ENCODE results near the gene RBMS1. TPM values are rescaled to one million over a fixed set of nuclear protein-coding genes. Genes with fewer than 3 reads are reported as not detected.
A peak's percentile ranks its signal among the peaks of the same experiment; 100 is the strongest.

Gene RBMS1
- total RNA-seq, 1 experiment from 2014 or later = 118 TPM

DNA sequence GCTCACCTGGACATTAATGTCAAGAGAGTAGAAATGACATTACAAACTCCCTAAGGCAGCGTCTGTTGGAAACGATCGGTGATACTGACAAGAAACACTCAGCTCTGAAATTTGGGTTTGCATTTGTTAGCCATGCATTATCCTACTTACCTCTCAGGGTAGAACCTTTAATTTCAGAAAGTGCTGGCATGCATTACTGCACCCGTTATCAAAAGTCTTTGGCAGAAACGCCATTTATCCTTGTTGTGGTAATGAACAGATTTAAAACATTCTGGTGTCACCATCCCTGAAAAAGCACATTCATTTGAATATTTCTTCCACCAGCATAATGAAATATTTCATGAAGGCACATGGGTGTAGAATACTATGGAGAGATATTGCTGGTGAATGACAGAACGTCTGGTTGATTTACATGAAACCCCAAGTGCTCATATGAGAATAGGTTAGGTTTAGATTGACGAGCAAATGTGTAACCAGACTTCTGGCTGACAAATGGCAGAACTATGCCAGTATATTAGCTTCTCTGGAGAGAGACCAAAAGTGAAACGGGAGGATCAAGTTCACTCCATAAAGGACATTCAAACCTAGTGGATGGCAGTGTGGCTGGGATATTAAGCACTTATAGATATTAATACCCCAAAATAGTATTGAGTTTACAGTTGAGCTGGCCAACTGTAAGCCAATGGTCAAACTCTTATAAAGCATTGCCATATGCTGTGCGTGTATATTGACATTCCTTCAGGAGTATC is 240.0 kb downstream of the RBMS1 start:
- DNase-seq (ENCODE audit: low read depth) = peak; percentile 93

DNA sequence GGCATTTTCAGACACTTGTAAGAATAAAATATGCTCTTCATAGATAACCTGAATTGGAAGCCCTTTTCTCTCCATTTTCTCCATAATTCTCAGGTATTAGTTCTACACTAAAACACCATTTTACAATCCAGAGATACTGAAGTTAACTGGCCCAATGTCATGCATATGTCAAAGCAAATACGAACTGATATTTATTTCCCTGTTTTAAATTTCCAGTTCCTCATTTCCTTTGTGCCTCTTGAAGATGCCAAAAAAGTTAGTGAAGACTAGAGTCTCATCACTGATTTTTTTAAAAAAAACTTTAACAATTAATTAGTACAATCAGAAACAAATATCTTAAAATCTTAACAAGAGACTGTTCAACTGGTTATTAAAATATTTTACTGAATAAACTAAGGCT is 240.7 kb downstream of the RBMS1 start:
- DNase-seq (ENCODE audit: low read depth) = no peak

- DNase-seq (ENCODE audit: low read depth) = peak; percentile 73
Measured at GRCh38 chr2:160252278-160252887, 241.2 kb downstream of the RBMS1 start.

GRCh38 chr2:160251569-160251968 is 242.0 kb downstream of the RBMS1 start:
- no peak for DNase-seq (ENCODE audit: low read depth)

DNA sequence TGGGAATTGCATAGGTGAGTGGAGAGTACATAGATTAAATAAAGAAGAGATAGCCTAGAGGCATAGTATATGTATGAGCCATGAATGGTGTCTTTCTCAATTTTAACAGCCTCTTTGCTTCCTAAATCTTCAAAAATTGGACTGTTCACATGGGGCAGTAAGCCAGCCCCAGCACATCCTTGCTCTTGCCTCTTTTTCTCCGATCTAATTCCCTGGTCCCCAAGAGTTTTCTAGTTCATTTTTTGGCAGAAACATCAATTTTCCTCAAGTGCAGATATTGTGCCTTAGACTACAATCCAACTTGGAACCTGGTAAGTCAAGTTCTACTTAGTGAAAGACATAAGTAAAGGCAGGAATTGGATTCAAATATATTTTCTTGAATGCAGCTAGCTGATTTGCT is 243.7 kb downstream of the RBMS1 start:
- no peak for DNase-seq (ENCODE audit: low read depth)

DNA sequence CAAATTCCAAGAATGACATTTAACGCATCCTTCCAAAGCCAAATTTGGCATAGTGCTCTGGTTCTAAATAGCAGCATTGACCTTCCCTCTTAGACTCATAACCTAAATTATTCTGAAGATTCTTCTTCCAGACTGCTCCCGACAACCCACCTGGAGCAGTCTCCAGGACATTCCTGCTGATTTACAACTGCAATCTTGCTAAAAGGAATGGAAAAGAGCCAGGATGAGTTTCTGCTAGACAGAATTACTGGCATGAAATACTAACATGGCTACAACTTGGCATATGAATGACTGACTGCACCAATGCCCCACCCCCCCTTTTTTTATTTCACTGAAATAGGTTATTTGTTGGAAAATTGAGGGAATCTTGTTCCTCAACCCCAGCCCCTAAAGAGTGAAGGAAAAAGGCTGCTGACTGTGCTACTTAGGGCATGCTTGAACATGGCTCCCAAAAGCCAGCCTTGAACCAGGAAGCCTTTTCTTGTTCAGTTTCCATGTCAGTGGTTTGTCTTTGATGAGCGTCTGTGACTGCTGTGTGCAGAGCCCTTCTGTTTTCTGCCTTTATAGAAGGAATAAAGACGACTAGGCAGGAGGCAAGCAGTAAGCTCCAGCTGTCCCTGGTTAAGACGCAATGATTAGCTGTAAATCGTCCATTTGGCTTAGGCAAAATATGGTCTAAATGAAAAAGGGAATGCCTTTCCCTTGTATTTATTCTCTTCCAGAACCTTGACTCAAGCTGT is 246.1 kb downstream of the RBMS1 start:
- DNase-seq (ENCODE audit: low read depth) = no peak

DNA sequence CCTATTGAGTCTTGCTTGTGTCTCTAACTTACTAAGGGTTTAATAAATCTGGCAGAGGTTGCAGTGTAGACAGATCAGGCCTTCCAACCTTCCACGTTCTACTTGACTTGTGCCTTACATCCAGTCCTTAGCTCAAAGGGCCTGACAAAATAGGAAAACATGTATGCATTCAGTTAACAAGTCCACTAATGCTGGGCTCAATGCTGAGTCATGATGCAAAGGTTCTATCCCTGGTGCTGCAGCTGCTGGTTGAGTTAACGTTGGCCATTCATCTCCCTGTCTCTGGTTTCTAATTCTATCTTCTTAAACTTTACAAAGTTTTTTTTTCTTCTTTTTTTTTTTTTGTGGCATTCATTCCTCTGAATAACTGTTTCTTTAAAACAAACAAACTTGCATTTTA is 247.3 kb downstream of the RBMS1 start:
- peak; percentile 74 for DNase-seq (ENCODE audit: low read depth)

DNA sequence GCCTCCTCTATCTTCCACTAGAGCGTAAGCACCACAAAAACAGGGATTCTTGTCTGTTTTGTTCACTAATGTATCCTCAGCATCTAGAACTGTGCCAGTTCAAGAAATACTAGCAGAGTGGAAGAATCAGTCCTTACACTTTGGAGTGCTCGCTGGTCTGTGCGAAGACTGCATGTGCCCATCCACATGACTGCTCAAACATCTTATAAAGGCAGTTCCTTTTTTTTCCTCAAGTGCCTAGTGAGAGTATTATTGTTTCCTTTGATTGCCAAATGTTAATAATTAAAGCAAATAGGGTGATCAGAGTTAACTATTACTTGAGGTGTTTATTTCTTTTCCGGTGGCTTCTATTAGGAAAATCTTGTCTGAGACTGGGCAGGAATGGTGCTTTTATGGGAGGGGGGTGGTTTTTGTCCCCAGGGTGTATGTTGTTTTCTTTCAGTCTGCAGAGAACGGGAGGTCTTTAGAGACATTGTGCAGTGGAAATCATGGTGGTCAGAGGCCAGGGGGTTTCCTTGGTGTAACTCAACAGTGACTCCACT is 247.9 kb downstream of the RBMS1 start:
- DNase-seq (ENCODE audit: low read depth) = no peak

GRCh38 chr2:160242893-160243564 is 250.6 kb downstream of the RBMS1 start:
- DNase-seq (ENCODE audit: low read depth) = no peak

DNA sequence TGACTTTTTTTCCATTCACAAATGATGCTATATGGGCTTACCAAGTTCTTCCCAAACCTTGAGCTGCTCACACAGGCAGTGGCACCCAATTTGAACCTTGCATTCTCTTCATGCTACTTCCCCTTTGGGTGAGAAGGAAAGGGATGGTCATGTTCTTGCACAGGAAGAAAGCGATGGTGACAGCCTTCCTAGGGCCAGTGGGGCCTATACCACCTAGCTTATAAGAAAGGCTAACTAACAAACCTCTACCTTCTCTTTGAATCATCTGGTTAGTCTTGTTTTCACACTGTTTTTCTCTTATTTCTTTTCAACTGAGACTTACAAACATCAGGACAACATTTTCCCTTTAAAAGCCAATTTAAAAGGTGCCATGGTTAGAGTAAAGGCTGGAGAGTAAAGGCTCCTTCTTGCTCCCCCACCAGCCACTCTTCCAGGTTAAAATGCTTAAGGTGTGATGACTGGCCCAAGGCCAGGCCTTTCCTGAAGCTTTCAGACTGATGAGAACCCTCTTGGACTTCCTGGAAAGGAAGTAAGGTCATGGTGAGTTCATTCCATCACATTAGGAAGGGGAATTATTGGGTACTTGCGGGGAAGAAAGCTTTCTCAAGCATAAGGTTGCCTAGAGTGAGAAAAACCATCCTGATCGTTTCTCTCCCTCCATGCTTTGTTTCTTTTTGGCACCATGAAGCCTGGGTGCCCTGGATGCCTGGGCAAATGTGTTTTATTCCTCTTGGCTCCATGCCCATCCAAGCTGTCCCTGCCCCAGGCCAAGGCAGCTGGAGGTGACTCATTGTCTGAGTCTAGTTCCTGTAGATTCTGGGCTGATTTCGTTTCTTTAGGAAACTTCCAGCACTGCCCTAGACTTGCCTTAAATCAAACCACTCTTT is 252.1 kb downstream of the RBMS1 start:
- DNase-seq (ENCODE audit: low read depth) = peak; percentile 94

DNA sequence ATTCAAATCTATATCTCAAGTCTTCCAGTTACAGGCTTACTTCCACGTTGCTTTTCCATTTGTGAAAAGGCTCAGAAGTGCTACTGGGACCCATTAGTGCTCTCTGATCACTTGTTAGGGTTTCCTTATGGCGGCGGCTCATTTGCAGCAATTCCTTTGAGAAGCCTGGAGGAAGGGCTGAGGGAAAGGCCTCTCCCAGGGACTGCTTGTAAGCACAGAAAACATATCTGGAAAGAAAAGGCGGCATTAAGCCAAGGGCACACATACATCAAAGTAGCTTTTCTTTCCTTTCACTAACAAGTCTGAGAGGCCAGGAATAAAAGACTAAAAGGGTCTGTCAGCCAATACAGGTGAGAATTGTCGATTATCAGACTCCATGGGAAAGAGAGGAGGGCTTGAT is 254.2 kb downstream of the RBMS1 start:
- no peak for DNase-seq (ENCODE audit: low read depth)

DNA sequence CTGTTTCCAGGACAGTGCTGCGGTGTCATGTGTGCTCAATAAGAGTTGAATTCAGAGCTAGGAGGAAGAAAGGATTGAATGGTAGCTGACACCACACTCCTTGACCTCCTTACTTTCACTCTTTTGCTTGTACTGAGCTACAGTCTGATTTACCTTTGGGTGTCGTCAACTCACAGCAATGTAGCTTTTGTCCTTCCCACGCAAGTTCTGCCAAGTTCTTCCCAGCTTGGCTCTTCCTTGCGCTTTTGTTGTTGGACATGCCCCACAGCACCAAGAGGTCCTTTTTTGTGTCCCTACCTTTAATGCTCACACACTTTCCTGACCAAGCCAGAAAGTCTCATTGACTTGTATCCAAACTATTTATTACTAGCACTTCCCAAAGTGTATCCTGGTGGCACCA is 255.2 kb downstream of the RBMS1 start:
- DNase-seq (ENCODE audit: low read depth) = no peak

DNA sequence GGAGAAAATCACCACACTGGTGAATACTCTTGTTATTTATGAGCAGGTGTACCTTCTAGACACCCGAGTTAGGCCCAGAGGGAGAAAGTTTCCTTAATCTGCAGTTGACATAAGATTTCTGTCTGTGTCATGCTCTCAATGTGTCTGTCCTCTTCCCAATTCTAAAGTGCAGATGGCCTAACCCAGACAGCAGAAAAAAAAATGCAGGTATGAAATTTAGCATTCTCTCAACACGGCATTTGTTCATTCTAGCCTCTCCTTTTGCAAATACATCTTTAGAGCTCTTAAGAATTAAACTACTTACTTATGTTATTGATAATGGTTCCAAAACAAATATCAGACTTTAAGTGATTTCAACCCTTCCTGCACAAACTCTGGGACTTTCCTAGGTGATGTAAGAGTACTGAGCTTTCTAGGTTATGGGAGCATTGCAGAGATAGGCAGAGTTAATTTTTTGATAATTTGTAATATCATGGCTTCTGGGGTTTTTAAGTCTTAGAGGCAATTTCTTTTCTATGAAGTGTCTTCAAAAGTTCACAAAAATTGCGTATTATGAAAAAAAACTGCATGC is 260.6 kb downstream of the RBMS1 start:
- DNase-seq (ENCODE audit: low read depth) = no peak

- no peak for DNase-seq (ENCODE audit: low read depth)
Measured at GRCh38 chr2:160229591-160229990, 264.0 kb downstream of the RBMS1 start.

DNA sequence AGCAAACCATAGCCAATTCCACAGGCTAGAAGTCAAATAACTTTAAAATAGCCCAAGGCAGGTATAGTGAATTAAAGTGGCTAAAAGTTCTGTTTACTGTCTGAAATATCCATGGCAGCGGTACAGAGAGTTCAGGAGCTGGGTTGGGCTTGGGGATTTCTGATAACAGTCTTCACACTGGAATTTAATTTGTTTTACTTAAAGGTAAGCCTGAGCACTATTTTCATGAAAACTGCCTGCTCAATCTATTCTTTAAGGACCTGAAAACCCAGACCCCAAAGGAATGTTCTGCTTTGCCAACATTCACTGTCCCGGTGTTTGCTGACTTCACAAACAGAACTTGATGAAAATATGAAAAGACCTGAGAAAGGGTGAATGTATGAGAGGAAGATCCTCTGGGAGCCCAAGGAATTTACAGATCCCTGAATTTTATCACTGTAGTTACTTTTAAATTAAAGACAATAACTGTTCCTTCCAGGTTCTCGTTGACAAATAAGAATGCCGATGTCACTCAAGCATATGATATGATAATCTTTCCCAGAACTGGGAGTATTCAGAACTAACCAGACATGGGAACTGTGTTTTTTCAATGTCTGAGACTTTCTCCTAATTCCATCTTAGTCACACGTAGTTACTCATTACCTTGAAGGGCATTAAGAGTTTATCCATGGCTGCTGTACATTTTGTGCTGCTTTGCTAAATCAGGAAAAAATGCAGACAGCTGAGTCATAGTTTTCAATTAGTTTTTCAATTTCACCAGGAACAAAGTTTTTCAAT is 265.3 kb downstream of the RBMS1 start:
- DNase-seq (ENCODE audit: low read depth) = peak; percentile 95

- DNase-seq (ENCODE audit: low read depth) = peak; percentile 84
Measured at GRCh38 chr2:160227293-160227915, 266.2 kb downstream of the RBMS1 start.

DNA sequence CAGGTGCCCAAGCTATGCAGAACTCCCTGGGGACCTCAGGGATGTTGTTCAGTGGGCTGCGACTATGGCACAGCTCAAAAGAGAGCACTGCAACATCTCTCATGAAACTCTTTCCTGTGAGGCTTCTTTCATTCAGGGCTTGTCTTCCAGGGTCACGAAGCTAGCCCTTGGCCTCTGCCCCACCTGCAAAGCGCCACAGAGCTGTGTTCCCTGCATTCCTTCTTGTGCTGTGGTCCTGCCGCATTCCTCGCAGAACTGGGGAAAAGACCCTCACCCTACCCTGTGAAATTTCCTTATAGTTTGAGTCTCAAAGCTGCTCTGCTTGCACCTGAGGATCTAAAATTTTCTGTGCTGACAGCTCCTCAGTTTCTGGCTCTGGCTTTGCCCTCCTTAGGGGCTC is 267.2 kb downstream of the RBMS1 start:
- no peak for DNase-seq (ENCODE audit: low read depth)

DNA sequence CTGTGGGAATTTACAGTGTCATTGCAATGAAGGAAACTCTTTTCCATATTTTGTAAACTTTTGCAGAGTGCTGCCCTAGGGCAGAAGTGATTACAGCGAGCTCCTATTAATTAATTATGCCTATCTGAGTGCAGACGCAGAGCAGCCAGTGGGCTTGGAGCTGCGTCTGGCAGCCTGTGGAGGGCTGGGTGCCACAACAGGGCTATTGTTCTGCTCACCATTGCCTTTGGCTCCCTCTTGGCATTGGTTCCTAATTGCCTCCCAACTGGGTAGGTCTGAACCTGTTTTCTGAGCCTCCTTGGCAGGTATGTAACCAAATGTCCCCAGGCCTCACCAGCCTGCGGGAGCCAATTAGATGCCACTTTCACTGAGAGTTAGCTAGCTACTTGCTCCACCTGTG is 267.9 kb downstream of the RBMS1 start:
- no peak for DNase-seq (ENCODE audit: low read depth)

GRCh38 chr2:160224507-160224906 is 269.1 kb downstream of the RBMS1 start:
- no peak for DNase-seq (ENCODE audit: low read depth)
